ENCODE data around the gene KIAA0513.
A peak's percentile ranks its signal among the peaks of the same experiment; 100 is the strongest.

Gene KIAA0513

GRCh38 chr16:85113168-85113733, 85.7 kb downstream of the KIAA0513 start:
- DNase-seq (ENCODE audit: low spot score), result no peak
- no peak overlapping the region for H4K91ac ChIP-seq (ENCODE audit: low read depth, low read length, poor library complexity)
- peaks cover 10 to 20% of the 10 kb centered on the region in 2 donors for H3K4me1 ChIP-seq (ENCODE audit: control insufficient read depth in 2 of 2, insufficient read depth in 1 of 2, low read depth in 1 of 2, low read length in 2 of 2)
- H3K9ac ChIP-seq (ENCODE audit: low read depth, low read length, poor library complexity), result no peak overlapping the region
- H2BK15ac ChIP-seq (ENCODE audit: low read length), result peak overlapping the region; percentile 55
- no peak overlapping the region for H3K4me2 ChIP-seq (ENCODE audit: insufficient read depth, low read length, poor library complexity, severe bottlenecking)
- H4K8ac ChIP-seq (ENCODE audit: low read depth, low read length), result no peak overlapping the region
- H3K4me3 ChIP-seq (ENCODE audit: low read length in 2 of 2), result no peak overlapping the region
- WGBS, 2 donors (ENCODE audit: extremely low coverage in 2 of 2, insufficient read length in 2 of 2, insufficient replicate concordance in 1 of 2), result no CpG with 5 or more reads among the region's 14 CpGs
- H3K9me3 ChIP-seq (replicated peaks in 1 of 2; ENCODE audit: control insufficient read depth in 2 of 2, insufficient read depth in 1 of 2, low read depth in 1 of 2, low read length in 2 of 2), result peaks cover 0 to 9% of the 10 kb centered on the region in 2 donors
- H3K79me1 ChIP-seq (ENCODE audit: low read depth, low read length), result no peaks in the 10 kb centered on the region
- H2BK120ac ChIP-seq (ENCODE audit: low read depth, low read length), result peak overlapping the region; percentile 39
- no peak overlapping the region for H2BK5ac ChIP-seq (ENCODE audit: low read length)
- no peak overlapping the region for H2AFZ ChIP-seq (ENCODE audit: low read length)
- H3K27me3 ChIP-seq (ENCODE audit: control insufficient read depth in 3 of 3, insufficient read depth in 3 of 3, low read depth in 1 of 3, low read length in 3 of 3), result peaks cover 0 to 15% (median 0%) of the 10 kb centered on the region in 3 experiments
- peak overlapping the region; percentile 95 for H2AK5ac ChIP-seq (ENCODE audit: low read depth, low read length)
- no peaks in the 10 kb centered on the region for H3K36me3 ChIP-seq (replicated peaks in 1 of 2; ENCODE audit: control insufficient read depth in 2 of 2, insufficient read depth in 2 of 2, low read length in 2 of 2)
- H2BK12ac ChIP-seq (ENCODE audit: low read length), result peak overlapping the region; percentile 77
- H3K14ac ChIP-seq (ENCODE audit: low read length), result peak overlapping the region; percentile 1
- no peak overlapping the region for H3K23ac ChIP-seq (ENCODE audit: low read depth, low read length, poor library complexity)
- H3K27ac ChIP-seq (replicated peaks; ENCODE audit: low read length), result no peak overlapping the region
- H3K18ac ChIP-seq (ENCODE audit: low read length), result peak overlapping the region; percentile 59
- no peak overlapping the region for H3K4ac ChIP-seq (ENCODE audit: low read length)

- H3K27ac ChIP-seq (replicated peaks; ENCODE audit: low read length), result no peak overlapping the region
- no peak overlapping the region for H2BK5ac ChIP-seq (ENCODE audit: low read length)
- peak overlapping the region; percentile 1 for H3K14ac ChIP-seq (ENCODE audit: low read length)
- peak overlapping the region; percentile 47 for H2AFZ ChIP-seq (ENCODE audit: low read length)
- H2BK120ac ChIP-seq (ENCODE audit: low read depth, low read length), result peak overlapping the region; percentile 39
- no peak overlapping the region for H4K91ac ChIP-seq (ENCODE audit: low read depth, low read length, poor library complexity)
- no peak for DNase-seq (ENCODE audit: low spot score)
- no peak overlapping the region for H3K4me3 ChIP-seq (ENCODE audit: low read length in 2 of 2)
- no peak overlapping the region for H3K4ac ChIP-seq (ENCODE audit: low read length)
- H3K23ac ChIP-seq (ENCODE audit: low read depth, low read length, poor library complexity), result no peak overlapping the region
- H3K4me2 ChIP-seq (ENCODE audit: insufficient read depth, low read length, poor library complexity, severe bottlenecking), result no peak overlapping the region
- peaks cover 0 to 13% of the 10 kb centered on the region in 2 donors for H3K9me3 ChIP-seq (replicated peaks in 1 of 2; ENCODE audit: control insufficient read depth in 2 of 2, insufficient read depth in 1 of 2, low read depth in 1 of 2, low read length in 2 of 2)
- H3K79me1 ChIP-seq (ENCODE audit: low read depth, low read length), result no peaks in the 10 kb centered on the region
- no CpG with 5 or more reads among the region's 14 CpGs for WGBS, 2 donors (ENCODE audit: extremely low coverage in 2 of 2, insufficient read length in 2 of 2, insufficient replicate concordance in 1 of 2)
- H2BK15ac ChIP-seq (ENCODE audit: low read length), result peak overlapping the region; percentile 55
- H3K18ac ChIP-seq (ENCODE audit: low read length), result peak overlapping the region; percentile 59
- no peaks in the 10 kb centered on the region for H3K36me3 ChIP-seq (replicated peaks in 1 of 2; ENCODE audit: control insufficient read depth in 2 of 2, insufficient read depth in 2 of 2, low read length in 2 of 2)
- H3K9ac ChIP-seq (ENCODE audit: low read depth, low read length, poor library complexity), result no peak overlapping the region
- peaks cover 0 to 14% (median 0%) of the 10 kb centered on the region in 3 experiments for H3K27me3 ChIP-seq (ENCODE audit: control insufficient read depth in 3 of 3, insufficient read depth in 3 of 3, low read depth in 1 of 3, low read length in 3 of 3)
- peak overlapping the region; percentile 77 for H2BK12ac ChIP-seq (ENCODE audit: low read length)
- H3K4me1 ChIP-seq (ENCODE audit: control insufficient read depth in 2 of 2, insufficient read depth in 1 of 2, low read depth in 1 of 2, low read length in 2 of 2), result peaks cover 10 to 20% of the 10 kb centered on the region in 2 donors
- H2AK5ac ChIP-seq (ENCODE audit: low read depth, low read length), result peak overlapping the region; percentile 95
- no peak overlapping the region for H4K8ac ChIP-seq (ENCODE audit: low read depth, low read length)
Measured at GRCh38 chr16:85113913-85114312, 86.3 kb downstream of the KIAA0513 start.

GRCh38 chr16:85114909-85115567, 87.4 kb downstream of the KIAA0513 start:
- Histone ChIP-seq H2BK5ac (ENCODE audit: low read length) (no peak overlapping the region), H2AFZ (ENCODE audit: low read length) (no peak overlapping the region), H3K4me1 (ENCODE audit: control insufficient read depth in 2 of 2, insufficient read depth in 1 of 2, low read depth in 1 of 2, low read length in 2 of 2) (peaks cover 10 to 20% of the 10 kb centered on the region in 2 donors), H3K14ac (ENCODE audit: low read length) (no peak overlapping the region), H3K23ac (ENCODE audit: low read depth, low read length, poor library complexity) (peak overlapping the region; percentile 60), H3K4me2 (ENCODE audit: insufficient read depth, low read length, poor library complexity, severe bottlenecking) (no peak overlapping the region), H3K9me3 (replicated peaks in 1 of 2; ENCODE audit: control insufficient read depth in 2 of 2, insufficient read depth in 1 of 2, low read depth in 1 of 2, low read length in 2 of 2) (peaks cover 0 to 13% of the 10 kb centered on the region in 2 donors), H2BK15ac (ENCODE audit: low read length) (no peak overlapping the region), H4K91ac (ENCODE audit: low read depth, low read length, poor library complexity) (no peak overlapping the region), H3K4ac (ENCODE audit: low read length) (no peak overlapping the region), H3K36me3 (replicated peaks in 1 of 2; ENCODE audit: control insufficient read depth in 2 of 2, insufficient read depth in 2 of 2, low read length in 2 of 2) (no peaks in the 10 kb centered on the region), H2AK5ac (ENCODE audit: low read depth, low read length) (no peak overlapping the region), H2BK120ac (ENCODE audit: low read depth, low read length) (no peak overlapping the region), H2BK12ac (ENCODE audit: low read length) (no peak overlapping the region), H3K18ac (ENCODE audit: low read length) (no peak overlapping the region), H3K79me1 (ENCODE audit: low read depth, low read length) (no peaks in the 10 kb centered on the region), H4K8ac (ENCODE audit: low read depth, low read length) (no peak overlapping the region), H3K9ac (ENCODE audit: low read depth, low read length, poor library complexity) (no peak overlapping the region), H3K4me3 (ENCODE audit: low read length in 2 of 2) (no peak overlapping the region), H3K27ac (replicated peaks; ENCODE audit: low read length) (no peak overlapping the region), H3K27me3 (ENCODE audit: control insufficient read depth in 3 of 3, insufficient read depth in 3 of 3, low read depth in 1 of 3, low read length in 3 of 3) (peaks cover 0 to 8% (median 0%) of the 10 kb centered on the region in 3 experiments)
- DNase-seq (ENCODE audit: low spot score), result peak; percentile 83
- WGBS, 2 donors (ENCODE audit: extremely low coverage in 2 of 2, insufficient read length in 2 of 2, insufficient replicate concordance in 1 of 2), result no CpG with 5 or more reads among the region's 20 CpGs

GRCh38 chr16:85117418-85117817, 89.8 kb downstream of the KIAA0513 start:
- no peak overlapping the region for H2BK120ac ChIP-seq (ENCODE audit: low read depth, low read length)
- no peak overlapping the region for H4K91ac ChIP-seq (ENCODE audit: low read depth, low read length, poor library complexity)
- H3K23ac ChIP-seq (ENCODE audit: low read depth, low read length, poor library complexity), result no peak overlapping the region
- no peak for DNase-seq (ENCODE audit: low spot score)
- no CpG with 5 or more reads among the region's 12 CpGs for WGBS, 2 donors (ENCODE audit: extremely low coverage in 2 of 2, insufficient read length in 2 of 2, insufficient replicate concordance in 1 of 2)
- H3K9ac ChIP-seq (ENCODE audit: low read depth, low read length, poor library complexity), result no peak overlapping the region
- H3K9me3 ChIP-seq (replicated peaks in 1 of 2; ENCODE audit: control insufficient read depth in 2 of 2, insufficient read depth in 1 of 2, low read depth in 1 of 2, low read length in 2 of 2), result peaks cover 0 to 13% of the 10 kb centered on the region in 2 donors
- H3K4me1 ChIP-seq (ENCODE audit: control insufficient read depth in 2 of 2, insufficient read depth in 1 of 2, low read depth in 1 of 2, low read length in 2 of 2), result peaks cover 3 to 16% of the 10 kb centered on the region in 2 donors
- H3K79me1 ChIP-seq (ENCODE audit: low read depth, low read length), result no peaks in the 10 kb centered on the region
- H2BK12ac ChIP-seq (ENCODE audit: low read length), result no peak overlapping the region
- H3K4me2 ChIP-seq (ENCODE audit: insufficient read depth, low read length, poor library complexity, severe bottlenecking), result no peak overlapping the region
- no peak overlapping the region for H4K8ac ChIP-seq (ENCODE audit: low read depth, low read length)
- H3K27me3 ChIP-seq (ENCODE audit: control insufficient read depth in 3 of 3, insufficient read depth in 3 of 3, low read depth in 1 of 3, low read length in 3 of 3), result peaks cover 0 to 5% (median 0%) of the 10 kb centered on the region in 3 experiments
- H3K36me3 ChIP-seq (replicated peaks in 1 of 2; ENCODE audit: control insufficient read depth in 2 of 2, insufficient read depth in 2 of 2, low read length in 2 of 2), result no peaks in the 10 kb centered on the region
- H2BK15ac ChIP-seq (ENCODE audit: low read length), result no peak overlapping the region
- H3K4me3 ChIP-seq (ENCODE audit: low read length in 2 of 2), result no peak overlapping the region
- no peak overlapping the region for H3K4ac ChIP-seq (ENCODE audit: low read length)
- peak overlapping the region; percentile 14 for H2AK5ac ChIP-seq (ENCODE audit: low read depth, low read length)
- H3K27ac ChIP-seq (replicated peaks; ENCODE audit: low read length), result no peak overlapping the region
- H2BK5ac ChIP-seq (ENCODE audit: low read length), result no peak overlapping the region
- H3K14ac ChIP-seq (ENCODE audit: low read length), result no peak overlapping the region
- peak overlapping the region; percentile 11 for H3K18ac ChIP-seq (ENCODE audit: low read length)
- no peak overlapping the region for H2AFZ ChIP-seq (ENCODE audit: low read length)
